ENCODE results near the gene CD248.
"Not testable (repeated sequence)": the region's sequence is repeated elsewhere in the genome, so short reads cannot be mapped to it uniquely, and the experiment has no call there.

The CD248 gene

GRCh38 chr11:66313321-66314185 is 3.3 kb downstream of the CD248 start:
- no peak for DNase-seq (ENCODE audit: low read depth)

- peak; percentile 95 for DNase-seq (ENCODE audit: low read depth)
Observed at GRCh38 chr11:66312549-66313320, 4.1 kb downstream of the CD248 start.

- DNase-seq (ENCODE audit: low read depth) = peak; percentile 99
Observed at GRCh38 chr11:66311965-66312548, 4.8 kb downstream of the CD248 start.

GRCh38 chr11:66311470-66311964 is 5.3 kb downstream of the CD248 start:
- DNase-seq (ENCODE audit: low read depth) = no peak

- DNase-seq (ENCODE audit: low read depth) = not testable (repeated sequence)
Observed at GRCh38 chr11:66310803-66311440, 5.9 kb downstream of the CD248 start.

- DNase-seq (ENCODE audit: low read depth) = no peak
Observed at GRCh38 chr11:66310324-66310723, 6.5 kb downstream of the CD248 start.

- DNase-seq (ENCODE audit: low read depth) = no peak
Observed at GRCh38 chr11:66309475-66309874, 7.4 kb downstream of the CD248 start.

GRCh38 chr11:66302656-66303055 is 14.2 kb downstream of the CD248 start:
- no peak for DNase-seq (ENCODE audit: low read depth)

GRCh38 chr11:66299186-66299585 is 17.7 kb downstream of the CD248 start:
- DNase-seq (ENCODE audit: low read depth) = no peak

- DNase-seq (ENCODE audit: low read depth) = no peak
Observed at GRCh38 chr11:66297610-66298009, 19.2 kb downstream of the CD248 start.

GRCh38 chr11:66294626-66295620 is 21.9 kb downstream of the CD248 start:
- no peak for DNase-seq (ENCODE audit: low read depth)

GRCh38 chr11:66293777-66294625 is 22.8 kb downstream of the CD248 start:
- DNase-seq (ENCODE audit: low read depth) = no peak

GRCh38 chr11:66293352-66293751 is 23.5 kb downstream of the CD248 start:
- no peak for DNase-seq (ENCODE audit: low read depth)

- no peak for DNase-seq (ENCODE audit: low read depth)
Observed at GRCh38 chr11:66292543-66293332, 24.1 kb downstream of the CD248 start.

GRCh38 chr11:66291706-66292542 is 24.9 kb downstream of the CD248 start, which contains the start of gene TMEM151A:
Gene TMEM151A (plus strand): TSS chr11:66291894. CDS start chr11:66292014, 120 bp downstream.
- DNase-seq (ENCODE audit: low read depth) = no peak

GRCh38 chr11:66291303-66291705 is 25.5 kb downstream of the CD248 start:
- no peak for DNase-seq (ENCODE audit: low read depth)

- DNase-seq (ENCODE audit: low read depth) = no peak
Observed at GRCh38 chr11:66290330-66290621, 26.6 kb downstream of the CD248 start.
